HEK293 (cell line): ENCODE measurements around the gene LRRFIP1.

Source experiments
- PRDM1 ChIP-seq: fragments of 450-650 bp; formaldehyde crosslinking; IDR thresholded peaks from 2 replicates; pipeline ENCODE4; 2016; ENCODE audit warnings: missing biosample characterization, missing genetic modification characterization
- ZNF311 ChIP-seq: fragments of 450-650 bp; formaldehyde crosslinking; IDR thresholded peaks from 2 replicates; pipeline ENCODE4 v1.5.1; 2017; ENCODE audit warnings: missing biosample characterization, missing genetic modification characterization, borderline replicate concordance
- ZNF514 ChIP-seq: fragments of 450-650 bp; formaldehyde crosslinking; IDR thresholded peaks from 2 replicates; pipeline ENCODE4 v1.5.1; 2016; ENCODE audit warnings: missing biosample characterization, missing genetic modification characterization

DNA sequence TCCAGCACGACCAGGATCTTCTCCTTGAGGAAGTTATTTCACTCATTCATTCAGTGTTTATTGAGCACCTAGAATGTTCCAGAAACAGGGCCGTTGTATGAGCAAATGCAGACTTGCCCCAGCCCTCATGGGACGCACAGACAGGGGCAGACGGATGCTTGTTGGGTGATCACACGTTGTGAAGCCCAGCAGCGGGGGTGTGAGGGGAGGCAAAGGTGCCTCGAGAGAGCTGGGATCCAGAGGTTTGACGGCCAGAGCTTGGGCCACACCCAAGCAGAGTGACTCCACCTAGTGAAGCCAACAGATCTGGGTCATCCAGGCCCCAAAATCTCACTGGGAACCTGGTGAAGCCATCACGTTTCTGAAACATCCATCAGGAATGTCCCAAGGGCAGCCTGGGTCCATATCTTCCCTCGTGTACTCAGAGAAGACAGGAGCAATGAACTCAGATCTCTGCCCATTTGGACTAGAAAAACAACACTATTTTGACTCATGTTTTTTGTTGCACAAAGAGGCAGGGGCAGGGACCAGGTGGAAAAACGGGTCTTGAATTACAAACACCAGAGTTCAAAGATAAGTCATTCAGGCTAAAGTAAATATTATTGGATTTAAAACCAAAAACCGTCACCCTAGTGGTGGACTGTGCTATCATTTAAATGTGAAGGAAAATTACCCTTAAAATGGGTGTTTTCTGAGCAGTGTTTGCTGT lies 116.3 kb downstream of the LRRFIP1 start:
- no peak for TF ChIP-seq ZNF311 (tag by site-specific recombination)
- no peak for TF ChIP-seq ZNF514 (tag by site-specific recombination)
- TF ChIP-seq PRDM1 (tag by site-specific recombination) = no peak
